Fibroblast of pulmonary artery (primary cell): ENCODE data around the gene PSMD2.
A peak's percentile ranks its signal among the peaks of the same experiment; 100 is the strongest.

Source experiments
- DNase-seq: peaks from one replicate; pipeline ENCODE4 v3.0.0-alpha.2; 2010; ENCODE audit warnings: low read depth
- H3K4me3 ChIP-seq: replicated peaks from 2 replicates; pipeline ENCODE4 v1.5.1; 2011; ENCODE audit warnings: low read depth, mild to moderate bottlenecking, control low read depth, low read length, moderate library complexity
- TF ChIP-seq, protein P1 (sequence below): IDR thresholded peaks from 2 replicates; pipeline ENCODE4 v1.5.1; 2011; ENCODE audit warnings: mild to moderate bottlenecking, control low read depth, low read length, inconsistent platforms; ENCODE audit errors: missing control alignments

The PSMD2 gene

DNA sequence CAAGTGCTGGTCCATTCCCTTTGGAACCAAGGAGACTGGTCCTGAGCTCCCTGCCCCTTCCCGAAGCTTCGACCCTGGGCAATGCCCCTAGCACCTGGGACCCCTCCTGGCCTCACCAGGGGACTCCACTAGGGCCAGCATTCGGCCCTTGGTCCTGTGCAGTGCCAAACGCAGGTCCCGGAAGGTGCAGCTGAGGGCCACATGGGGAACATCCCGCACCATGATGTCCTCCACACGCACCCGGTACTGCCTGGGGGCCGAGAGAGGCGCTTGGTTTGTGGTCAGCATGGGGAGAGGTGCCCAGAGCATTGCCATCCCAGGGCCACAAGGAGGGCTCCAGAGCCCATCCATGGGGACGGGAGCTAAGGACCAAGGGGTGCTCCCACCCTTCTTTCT is 54.5 kb downstream of the PSMD2 start:
- no peak for DNase-seq
- H3K4me3 ChIP-seq: no peak overlapping the region
- TF ChIP-seq, protein P1, sequence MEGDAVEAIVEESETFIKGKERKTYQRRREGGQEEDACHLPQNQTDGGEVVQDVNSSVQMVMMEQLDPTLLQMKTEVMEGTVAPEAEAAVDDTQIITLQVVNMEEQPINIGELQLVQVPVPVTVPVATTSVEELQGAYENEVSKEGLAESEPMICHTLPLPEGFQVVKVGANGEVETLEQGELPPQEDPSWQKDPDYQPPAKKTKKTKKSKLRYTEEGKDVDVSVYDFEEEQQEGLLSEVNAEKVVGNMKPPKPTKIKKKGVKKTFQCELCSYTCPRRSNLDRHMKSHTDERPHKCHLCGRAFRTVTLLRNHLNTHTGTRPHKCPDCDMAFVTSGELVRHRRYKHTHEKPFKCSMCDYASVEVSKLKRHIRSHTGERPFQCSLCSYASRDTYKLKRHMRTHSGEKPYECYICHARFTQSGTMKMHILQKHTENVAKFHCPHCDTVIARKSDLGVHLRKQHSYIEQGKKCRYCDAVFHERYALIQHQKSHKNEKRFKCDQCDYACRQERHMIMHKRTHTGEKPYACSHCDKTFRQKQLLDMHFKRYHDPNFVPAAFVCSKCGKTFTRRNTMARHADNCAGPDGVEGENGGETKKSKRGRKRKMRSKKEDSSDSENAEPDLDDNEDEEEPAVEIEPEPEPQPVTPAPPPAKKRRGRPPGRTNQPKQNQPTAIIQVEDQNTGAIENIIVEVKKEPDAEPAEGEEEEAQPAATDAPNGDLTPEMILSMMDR: no peak

DNA sequence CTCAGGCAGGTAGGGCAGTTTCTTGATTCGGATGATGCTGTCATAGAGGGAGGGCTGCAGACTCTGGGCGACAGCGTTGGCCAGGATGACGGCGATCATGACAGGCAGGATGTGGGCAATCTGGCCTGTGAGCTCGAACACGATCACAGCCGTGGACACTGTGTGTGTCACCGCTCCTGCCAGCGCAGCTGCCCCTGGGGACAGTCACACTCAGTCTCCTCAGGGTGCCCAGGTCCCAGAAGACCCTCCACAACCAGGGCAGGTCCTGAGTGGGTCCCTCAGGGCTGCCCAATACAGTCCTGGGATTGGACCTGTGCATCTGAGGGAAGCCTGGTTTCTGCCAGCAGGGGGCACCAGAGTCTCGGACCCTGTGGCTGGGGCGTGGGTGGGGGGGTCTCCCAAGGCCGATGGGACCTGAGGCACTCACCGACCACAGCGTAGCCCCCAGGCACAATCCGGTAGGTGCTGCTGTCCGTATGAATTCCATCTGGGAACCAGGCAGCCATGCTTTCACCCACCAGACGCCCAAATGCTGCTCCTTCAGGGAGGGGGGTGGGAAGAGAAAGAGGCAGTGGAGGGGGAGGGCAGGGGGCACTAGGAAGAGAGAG is 55.2 kb downstream of the PSMD2 start:
- no peak overlapping the region for H3K4me3 ChIP-seq
- TF ChIP-seq, protein P1: peak; percentile 79
- DNase-seq: peak; percentile 41

DNA sequence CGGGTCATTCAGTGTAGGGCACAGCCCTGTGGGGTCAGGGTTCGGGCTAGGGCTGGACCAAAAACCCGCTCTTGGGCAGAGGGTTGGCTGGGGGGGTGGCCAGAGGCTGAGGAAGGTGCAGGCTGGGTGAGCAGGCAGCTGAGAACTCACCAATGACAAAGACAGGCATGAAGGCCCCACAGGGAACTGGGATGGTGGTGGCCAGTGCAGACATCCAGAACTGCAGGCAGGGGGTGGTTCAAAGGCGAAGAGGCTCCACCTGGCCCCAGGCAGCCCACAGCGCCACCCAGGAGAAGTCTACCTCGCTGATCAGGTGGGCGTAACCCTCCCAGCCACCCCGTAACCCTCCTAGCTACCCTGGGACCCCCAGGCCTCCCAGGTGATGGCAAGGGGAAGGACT is 55.7 kb downstream of the PSMD2 start:
- DNase-seq: no peak
- no peak overlapping the region for H3K4me3 ChIP-seq
- TF ChIP-seq, protein P1: no peak

DNA sequence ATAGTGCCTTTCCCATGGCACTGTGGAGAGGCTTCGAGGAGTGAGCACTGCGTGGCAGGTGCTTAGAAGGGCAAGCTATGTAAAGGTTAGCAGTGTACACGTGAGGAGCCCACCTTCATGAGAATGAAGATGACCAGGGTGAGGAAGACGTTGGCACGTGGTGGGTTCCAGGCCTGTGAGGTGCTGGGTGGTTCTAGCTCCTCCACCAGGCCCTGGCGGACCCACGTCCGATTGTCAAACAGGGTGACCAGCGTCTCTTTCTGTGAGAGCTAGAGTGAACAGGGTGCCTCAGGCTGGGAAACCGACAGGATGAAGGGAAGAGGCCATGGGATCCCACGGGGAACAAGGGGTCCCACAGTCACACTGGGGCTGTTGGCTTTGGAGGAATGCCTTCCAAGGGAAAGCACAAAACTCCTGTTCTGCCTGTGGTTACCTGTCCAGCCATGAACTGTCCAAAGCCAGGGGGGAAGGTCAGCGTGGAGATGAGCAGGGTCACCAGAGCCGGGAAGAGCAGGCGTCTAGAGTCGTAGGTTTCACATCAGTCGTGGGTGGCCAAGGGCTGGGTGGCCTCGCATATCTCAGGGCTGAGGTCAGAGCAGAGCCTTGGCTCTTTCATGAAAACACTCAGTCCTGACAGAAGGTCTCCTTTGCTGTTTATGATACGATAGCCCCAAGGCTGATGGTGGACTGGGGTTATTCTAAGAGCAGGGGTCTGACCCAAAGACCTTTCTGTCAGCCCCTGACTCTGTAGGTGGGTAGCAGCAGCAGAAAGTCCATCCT is 56.4 kb downstream of the PSMD2 start:
- TF ChIP-seq, protein P1: no peak
- no peak overlapping the region for H3K4me3 ChIP-seq
- DNase-seq: no peak

DNA sequence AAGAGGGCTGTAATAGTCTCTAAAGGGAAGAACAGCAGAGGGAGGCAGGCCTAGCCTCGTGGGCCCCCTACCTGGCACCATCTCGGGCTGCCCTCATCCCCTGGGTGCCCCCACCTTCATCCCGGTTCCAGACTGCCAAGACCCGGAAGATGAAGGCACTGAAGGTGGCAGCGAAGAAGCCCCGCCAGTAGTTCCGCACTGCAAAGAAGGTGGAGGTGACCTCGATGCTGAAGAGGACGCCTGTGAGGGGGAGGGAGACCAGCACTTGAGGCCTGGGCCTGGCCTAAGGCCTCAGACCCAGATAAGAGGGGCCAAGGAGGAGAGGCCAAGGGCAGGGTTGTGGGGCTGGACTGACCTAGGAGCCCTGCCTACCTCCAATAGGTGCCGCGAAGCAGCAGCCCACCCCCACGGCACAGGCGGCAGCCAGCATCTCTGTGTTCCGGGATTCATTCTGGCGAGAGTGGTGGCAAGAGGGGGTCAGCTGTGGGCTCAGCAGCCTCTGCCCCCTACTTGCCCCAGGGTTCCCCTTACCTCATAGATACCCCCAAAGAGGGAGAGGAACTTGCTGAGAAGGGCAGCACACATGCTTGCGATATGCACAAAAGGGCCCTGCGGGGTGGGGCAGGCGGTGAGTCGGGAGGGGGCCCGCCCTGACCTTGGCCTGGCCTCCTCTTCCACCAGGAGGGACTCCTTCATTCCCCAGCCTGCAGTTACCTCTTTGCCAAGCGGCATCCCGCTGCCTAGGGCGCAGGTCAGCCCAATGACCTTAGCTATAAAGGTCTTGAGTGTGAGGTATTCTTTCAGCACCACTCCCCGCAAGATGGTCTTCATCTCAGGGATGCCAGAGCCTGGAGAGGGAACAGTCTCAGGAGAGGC is 58.4 kb downstream of the PSMD2 start:
- TF ChIP-seq, protein P1: no peak
- no peak overlapping the region for H3K4me3 ChIP-seq
- no peak for DNase-seq

DNA sequence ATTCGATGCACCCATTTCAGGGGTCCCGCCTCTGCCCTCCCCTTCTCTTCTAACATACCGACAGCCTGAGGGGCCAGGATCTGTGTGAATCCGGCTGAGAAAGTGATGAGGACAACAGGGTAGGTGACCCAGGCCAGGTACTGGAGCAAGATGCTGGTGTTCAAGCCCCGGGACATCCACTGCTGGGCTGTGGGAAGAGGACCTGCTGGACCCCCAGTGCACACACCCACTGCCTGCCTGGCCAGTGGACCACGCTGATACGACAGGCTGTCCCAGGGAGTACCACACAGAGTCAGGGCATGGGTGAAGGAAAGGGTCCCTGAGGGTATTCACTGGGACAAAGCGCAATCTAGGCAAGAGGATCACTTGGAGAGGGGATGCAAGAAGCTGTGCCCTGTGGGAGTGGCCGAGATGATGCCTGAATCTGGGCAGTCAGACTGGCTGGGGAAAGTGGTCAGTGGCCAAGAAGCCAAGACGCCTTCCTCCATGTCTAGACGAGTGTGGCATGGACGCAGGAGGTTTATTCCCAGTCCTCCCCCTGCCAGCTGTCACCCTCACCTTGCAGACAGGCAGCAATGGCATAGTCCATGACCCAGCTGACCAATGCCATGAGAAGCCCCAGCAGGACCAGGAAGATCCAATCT is 59.2 kb downstream of the PSMD2 start:
- TF ChIP-seq, protein P1: no peak
- DNase-seq: no peak
- no peak overlapping the region for H3K4me3 ChIP-seq
